Spleen (tissue), 7 donors: ENCODE measurements around the gene CASP2.

Experiments used
- CTCF ChIP-seq, 11 experiments: fragments of 200-600 bp in 7 of 11; fragments of 450-650 bp in 4 of 11; sonication (generic) in 4 of 11; IDR thresholded peaks in 8 of 11; conservative IDR thresholded peaks in 3 of 11; 1 replicate in 7 of 11; 2 replicates in 4 of 11; pipeline versions ENCODE4 v1.4.0 to v1.8.0; 2016 to 2021; ENCODE audit warnings: antibody characterized with exemption in 11 of 11, inconsistent platforms in 4 of 11, mild to moderate bottlenecking in 1 of 11
- POLR2A ChIP-seq, 3 donors: fragments of 450-650 bp; IDR thresholded peaks; one replicate each; pipeline ENCODE4 v1.5.1; 2017; ENCODE audit warnings: antibody characterized with exemption in 3 of 3, mild to moderate bottlenecking in 1 of 3
- POLR2AphosphoS5 ChIP-seq, 3 donors: sonication (generic); formaldehyde crosslinking; IDR thresholded peaks; one replicate each; pipeline ENCODE4 v1.5.1; 2017; ENCODE audit warnings: antibody characterized with exemption in 3 of 3
- donor health status: DM: no; HTN: no; CAD: no; lungs with moderate emphysema.
- donor health status: DM: no; HTN: no; CAD: no.
- donor health status: DM: no; HTN: no; CAD: no.

- TF ChIP-seq CTCF (IDR thresholded peaks at IDR 0.05 in 8 of 11, conservative IDR thresholded peaks at IDR 0.05 in 3 of 11), result no peak
- no peak for TF ChIP-seq POLR2A (IDR thresholded peaks at IDR 0.05)
- TF ChIP-seq POLR2AphosphoS5 (IDR thresholded peaks at IDR 0.05), result no peak
Observed at GRCh38 chr7:143290293-143290692, 2.1 kb downstream of the CASP2 start.
